Prostate gland (tissue), 2 donors: ENCODE measurements around the gene CTRB2. TPM values are rescaled to one million over a fixed set of nuclear protein-coding genes. Genes with fewer than 3 reads are reported as not detected.

ENCODE experiments used
- DNase-seq: peaks from one replicate; pipeline ENCODE4 v3.0.0-alpha.2; 2019; ENCODE audit warnings: low spot score
- H3K27ac ChIP-seq, 2 donors: fragments of 200-600 bp; sonication (generic); 2 replicates each; pipeline ENCODE4 v1.5.1; 2017 to 2019
- H3K27me3 ChIP-seq: fragments of 200-600 bp; sonication (generic); replicated peaks from 2 replicates; pipeline ENCODE4 v1.5.1; 2019; ENCODE audit not compliant: insufficient read depth
- H3K36me3 ChIP-seq, 2 donors: fragments of 200-600 bp; sonication (generic); 1 replicate in 1 of 2; 2 replicates in 1 of 2; pipeline versions ENCODE4 v1.5.1 to v1.8.1; 2017 to 2019
- H3K4me1 ChIP-seq: fragments of 200-600 bp; sonication (generic); replicated peaks from 2 replicates; pipeline ENCODE4 v1.5.1; 2019
- H3K4me3 ChIP-seq, 2 donors: fragments of 200-600 bp; sonication (generic); 2 replicates each; pipeline ENCODE4 v1.5.1; 2017 to 2019
- H3K9me3 ChIP-seq: fragments of 200-600 bp; sonication (generic); 2 replicates; pipeline ENCODE4 v1.5.1; 2017
- CTCF ChIP-seq, 4 experiments: fragments of 200-600 bp in 2 of 4; fragments of 450-650 bp in 2 of 4; sonication (generic) in 2 of 4; IDR thresholded peaks; 1 replicate in 3 of 4; 2 replicates in 1 of 4; pipeline ENCODE4 v1.5.1; 2016 to 2019; ENCODE audit warnings: antibody characterized with exemption in 4 of 4, mild to moderate bottlenecking in 2 of 4, moderate library complexity in 2 of 4
- POLR2A ChIP-seq: fragments of 450-650 bp; IDR thresholded peaks from one replicate; pipeline ENCODE4 v1.6.1; 2016; ENCODE audit warnings: antibody characterized with exemption, mild to moderate bottlenecking
- POLR2AphosphoS5 ChIP-seq: sonication (generic); formaldehyde crosslinking; IDR thresholded peaks from one replicate; pipeline ENCODE4 v1.6.1; 2017; ENCODE audit warnings: antibody characterized with exemption
- WGBS: methylation state at CpG from one replicate; pipeline ENCODE4 v1.1.5; 2018; 5-methylcytosine and 5-hydroxymethylcytosine counted together
- intact Hi-C: fragments of 100-400 bp; cut with DNase I; formaldehyde crosslinking; loops from one replicate; pipeline ENCODE4 v1.14.2; 2022
- total RNA-seq, 2 donors: library from RNA; depleted of rRNA; stranded (reverse); fragments of >200 nt; gene quantifications; one replicate each; pipeline ENCODE4 v1.1.0, GENCODE V29; 2016

CTRB2 gene
- total RNA-seq, 2 donors from 2014 or later, result not detected

- 78% methylated on average over 11 of the region's 11 CpGs for WGBS
- H3K27ac ChIP-seq, result no peak overlapping the region
- DNase-seq, result no peak
- H3K27me3 ChIP-seq, result no peaks in the 10 kb centered on the region
- intact Hi-C loops, result no loop called here
- H3K4me1 ChIP-seq, result peaks cover 5% of the 10 kb centered on the region
- H3K9me3 ChIP-seq, result no peaks in the 10 kb centered on the region
- TF ChIP-seq CTCF (IDR thresholded peaks at IDR 0.05), result no peak
- no peak for TF ChIP-seq POLR2AphosphoS5
- TF ChIP-seq POLR2A, result no peak
- H3K36me3 ChIP-seq, result peaks cover 3 to 21% of the 10 kb centered on the region in 2 donors
- H3K4me3 ChIP-seq, result no peak overlapping the region
Measured at GRCh38 chr16:75231570-75231969, 24.6 kb upstream of the CTRB2 start.

- peaks cover 5% of the 10 kb centered on the region for H3K4me1 ChIP-seq
- DNase-seq, result no peak
- H3K27me3 ChIP-seq, result no peaks in the 10 kb centered on the region
- H3K36me3 ChIP-seq, result peaks cover 3 to 21% of the 10 kb centered on the region in 2 donors
- intact Hi-C loops, result no loop called here
- no peaks in the 10 kb centered on the region for H3K9me3 ChIP-seq
- no peak overlapping the region for H3K4me3 ChIP-seq
- TF ChIP-seq POLR2A (no peak), CTCF (IDR thresholded peaks at IDR 0.05) (no peak), POLR2AphosphoS5 (no peak)
- no peak overlapping the region for H3K27ac ChIP-seq
- 84% methylated on average over 9 of the region's 9 CpGs for WGBS
Measured at GRCh38 chr16:75230471-75231110, 23.6 kb upstream of the CTRB2 start.

- TF ChIP-seq CTCF (IDR thresholded peaks at IDR 0.05) (no peak), POLR2A (no peak), POLR2AphosphoS5 (no peak)
- no peak overlapping the region for H3K4me3 ChIP-seq
- intact Hi-C loops, result no loop called here
Measured at GRCh38 chr16:75229172-75230031, 22.4 kb upstream of the CTRB2 start.

GRCh38 chr16:75228143-75228976 lies 21.4 kb upstream of the CTRB2 start:
- no peaks in the 10 kb centered on the region for H3K9me3 ChIP-seq
- no peak overlapping the region for H3K27ac ChIP-seq
- H3K36me3 ChIP-seq, result peaks cover 3 to 11% of the 10 kb centered on the region in 2 donors
- no peaks in the 10 kb centered on the region for H3K27me3 ChIP-seq
- TF ChIP-seq POLR2AphosphoS5 (no peak), POLR2A (no peak), CTCF (IDR thresholded peaks at IDR 0.05) (no peak)
- intact Hi-C loops, result no loop called here
- 92% methylated on average over 17 of the region's 17 CpGs for WGBS
- DNase-seq, result no peak
- no peak overlapping the region for H3K4me3 ChIP-seq
- H3K4me1 ChIP-seq, result no peaks in the 10 kb centered on the region

More at GRCh38 chr16:75229172-75230031, 22.4 kb upstream of the CTRB2 start:
- DNase-seq, result no peak
- WGBS, result 87% methylated on average over 27 of the region's 48 CpGs
- H3K36me3 ChIP-seq, result peaks cover 3 to 11% of the 10 kb centered on the region in 2 donors
- no peaks in the 10 kb centered on the region for H3K27me3 ChIP-seq
- H3K4me1 ChIP-seq, result peaks cover 5% of the 10 kb centered on the region
- H3K27ac ChIP-seq, result no peak overlapping the region
- no peaks in the 10 kb centered on the region for H3K9me3 ChIP-seq
